Brain microvascular endothelial cell (primary cell): Measurements from ENCODE around the gene UCN2.

Source experiments
- DNase-seq: peaks from one replicate; pipeline ENCODE4 v3.0.0-alpha.2; 2020
- H3K27ac ChIP-seq: fragments of 250-450 bp; sonication (Bioruptor Pico); 2 replicates; pipeline ENCODE4 v1.5.1; 2020; ENCODE audit warnings: mild to moderate bottlenecking, moderate library complexity
- H3K27me3 ChIP-seq: fragments of 250-450 bp; sonication (Bioruptor Pico); replicated peaks from 2 replicates; pipeline ENCODE4 v1.5.1; 2020; ENCODE audit warnings: mild to moderate bottlenecking
- H3K36me3 ChIP-seq: fragments of 250-450 bp; sonication (Bioruptor Pico); replicated peaks from 2 replicates; pipeline ENCODE4 v1.5.1; 2020; ENCODE audit warnings: mild to moderate bottlenecking
- H3K4me3 ChIP-seq: 2 replicates; pipeline ENCODE4 v1.5.1; 2011; ENCODE audit warnings: low read depth, mild to moderate bottlenecking, control low read depth, low read length, moderate library complexity
- in situ Hi-C: cut with HindIII; loops from 2 replicates; pipeline ENCODE4 v1.10.0; 2017; ENCODE audit warnings: low sequenced_read_pairs, low pct_ligation_motif_present
- TF ChIP-seq, protein P1 (sequence below): IDR thresholded peaks from 2 replicates; pipeline ENCODE4 v1.5.1; 2011; ENCODE audit warnings: low read depth, mild to moderate bottlenecking, moderate library complexity, low read length, control low read depth, inconsistent platforms; ENCODE audit errors: missing control alignments

The UCN2 gene

DNA sequence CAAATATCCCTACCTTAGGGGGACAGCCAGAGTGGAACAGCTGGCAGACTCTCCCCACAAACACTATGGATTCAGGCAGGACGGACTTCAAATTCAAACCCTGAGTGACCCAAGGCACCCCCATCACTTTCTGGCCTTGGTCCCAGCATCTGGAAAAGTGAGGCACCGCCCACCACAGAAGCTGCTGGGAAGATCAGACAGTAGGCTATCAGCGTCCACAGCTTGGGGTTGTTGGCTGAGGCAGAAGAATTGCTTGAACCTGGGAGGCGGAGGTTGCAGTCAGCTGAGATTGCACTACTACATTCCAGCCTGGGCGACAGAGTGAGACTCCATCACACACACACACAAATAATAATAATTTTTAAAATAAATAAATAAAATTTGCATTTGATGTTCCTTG is 15.5 kb downstream of the UCN2 start:
- Histone ChIP-seq H3K27ac (no peak overlapping the region), H3K36me3 (no peaks in the 10 kb centered on the region), H3K4me3 (no peak overlapping the region), H3K27me3 (no peaks in the 10 kb centered on the region)
- in situ Hi-C loops: no loop called here
- TF ChIP-seq, protein P1, sequence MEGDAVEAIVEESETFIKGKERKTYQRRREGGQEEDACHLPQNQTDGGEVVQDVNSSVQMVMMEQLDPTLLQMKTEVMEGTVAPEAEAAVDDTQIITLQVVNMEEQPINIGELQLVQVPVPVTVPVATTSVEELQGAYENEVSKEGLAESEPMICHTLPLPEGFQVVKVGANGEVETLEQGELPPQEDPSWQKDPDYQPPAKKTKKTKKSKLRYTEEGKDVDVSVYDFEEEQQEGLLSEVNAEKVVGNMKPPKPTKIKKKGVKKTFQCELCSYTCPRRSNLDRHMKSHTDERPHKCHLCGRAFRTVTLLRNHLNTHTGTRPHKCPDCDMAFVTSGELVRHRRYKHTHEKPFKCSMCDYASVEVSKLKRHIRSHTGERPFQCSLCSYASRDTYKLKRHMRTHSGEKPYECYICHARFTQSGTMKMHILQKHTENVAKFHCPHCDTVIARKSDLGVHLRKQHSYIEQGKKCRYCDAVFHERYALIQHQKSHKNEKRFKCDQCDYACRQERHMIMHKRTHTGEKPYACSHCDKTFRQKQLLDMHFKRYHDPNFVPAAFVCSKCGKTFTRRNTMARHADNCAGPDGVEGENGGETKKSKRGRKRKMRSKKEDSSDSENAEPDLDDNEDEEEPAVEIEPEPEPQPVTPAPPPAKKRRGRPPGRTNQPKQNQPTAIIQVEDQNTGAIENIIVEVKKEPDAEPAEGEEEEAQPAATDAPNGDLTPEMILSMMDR: no peak
- DNase-seq: no peak

- TF ChIP-seq, protein P1: no peak
- Histone ChIP-seq H3K36me3 (no peaks in the 10 kb centered on the region), H3K27ac (no peak overlapping the region), H3K4me3 (no peak overlapping the region), H3K27me3 (no peaks in the 10 kb centered on the region)
- in situ Hi-C loops: no loop called here
- no peak for DNase-seq
Observed at GRCh38 chr3:48546203-48546829, 17.3 kb downstream of the UCN2 start.

DNA sequence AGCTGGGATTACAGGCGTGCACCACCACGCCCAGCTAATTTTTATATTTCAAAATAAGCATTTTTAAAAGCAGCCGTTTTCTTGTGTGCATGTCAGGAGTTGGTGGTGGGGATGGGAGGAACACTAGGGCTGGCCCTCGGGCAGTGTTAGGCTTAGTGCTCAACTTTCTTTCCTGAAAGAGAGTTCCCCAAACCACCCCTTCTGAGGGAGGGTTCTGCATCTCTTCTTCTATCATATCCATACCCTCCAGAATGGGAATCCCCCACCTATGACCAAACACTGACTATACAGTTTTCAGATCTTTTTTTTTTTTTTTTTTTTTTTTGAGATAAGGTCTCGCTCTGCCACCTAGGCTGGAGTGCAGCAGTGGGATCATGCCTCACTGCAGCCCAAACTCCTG is 19.4 kb downstream of the UCN2 start:
- Histone ChIP-seq H3K4me3 (no peak overlapping the region), H3K27me3 (no peaks in the 10 kb centered on the region), H3K27ac (no peak overlapping the region), H3K36me3 (no peaks in the 10 kb centered on the region)
- no peak for DNase-seq
- in situ Hi-C loops: no loop called here
- TF ChIP-seq, protein P1: no peak

GRCh38 chr3:48543271-48543866 is 20.2 kb downstream of the UCN2 start:
- no peak overlapping the region for H3K4me3 ChIP-seq
- H3K36me3 ChIP-seq: no peaks in the 10 kb centered on the region
- no peaks in the 10 kb centered on the region for H3K27me3 ChIP-seq
- TF ChIP-seq, protein P1: no peak
- no peak for DNase-seq
- H3K27ac ChIP-seq: no peak overlapping the region
- in situ Hi-C loops: no loop called here

DNA sequence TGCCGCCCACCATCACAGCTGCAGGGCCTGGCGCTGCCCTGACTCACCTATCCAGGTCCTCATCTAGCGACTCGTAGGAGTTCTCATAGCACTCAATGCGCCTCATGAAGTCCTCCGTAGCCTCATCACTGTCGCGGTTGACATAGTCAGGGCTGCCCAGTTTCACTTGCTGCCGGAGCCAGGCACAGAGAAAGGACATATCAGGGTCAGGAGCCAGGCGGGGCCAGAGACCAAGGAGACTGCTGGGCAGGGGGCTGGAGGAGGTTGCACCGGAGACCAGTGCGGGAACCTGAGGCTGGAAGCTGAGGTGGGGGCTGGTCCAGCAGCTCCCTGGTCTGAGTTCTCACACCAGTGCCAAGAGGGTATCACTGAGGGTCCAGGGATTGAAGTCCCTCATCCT is 25.1 kb downstream of the UCN2 start:
- no peak overlapping the region for H3K4me3 ChIP-seq
- no peak overlapping the region for H3K27ac ChIP-seq
- in situ Hi-C loops: no loop called here
- DNase-seq: no peak
- H3K27me3 ChIP-seq: no peaks in the 10 kb centered on the region
- TF ChIP-seq, protein P1: no peak
- H3K36me3 ChIP-seq: peaks cover 9% of the 10 kb centered on the region

- no peak for DNase-seq
- in situ Hi-C loops: no loop called here
- H3K36me3 ChIP-seq: peaks cover 9% of the 10 kb centered on the region
- H3K27me3 ChIP-seq: no peaks in the 10 kb centered on the region
- H3K4me3 ChIP-seq: no peak overlapping the region
- no peak overlapping the region for H3K27ac ChIP-seq
- TF ChIP-seq, protein P1: no peak
Observed at GRCh38 chr3:48536785-48537184, 26.8 kb downstream of the UCN2 start.
